Kidney epithelial cell (primary cell): Measurements from ENCODE around the gene TMEM229B. TPM values are rescaled to one million over a fixed set of nuclear protein-coding genes. Genes with fewer than 3 reads are reported as not detected.

Source experiments
- DNase-seq: peaks from one replicate; pipeline ENCODE4 v3.0.0-alpha.2; 2010; ENCODE audit warnings: low read depth
- H3K27me3 ChIP-seq: 2 replicates; pipeline ENCODE4 v1.6.0; 2011; ENCODE audit warnings: low read length; ENCODE audit not compliant: control insufficient read depth, insufficient read depth
- H3K36me3 ChIP-seq: 2 replicates; pipeline ENCODE4 v1.5.1; 2011; ENCODE audit warnings: low read length; ENCODE audit not compliant: control insufficient read depth, insufficient read depth
- H3K4me3 ChIP-seq: 2 replicates; pipeline ENCODE4 v1.5.1; 2011; ENCODE audit warnings: low read depth, mild to moderate bottlenecking, control low read depth, low read length
- total RNA-seq: library from RNA; depleted of rRNA; stranded (reverse); fragments of >200 nt; gene quantifications from 2 replicates; pipeline ENCODE4 v1.2.3, GENCODE V29; 2015
- TF ChIP-seq, protein P1 (sequence below): IDR thresholded peaks from 2 replicates; pipeline ENCODE4 v1.5.1; 2011; ENCODE audit warnings: mild to moderate bottlenecking, moderate library complexity, low read length, control low read depth, inconsistent platforms; ENCODE audit not compliant: insufficient read depth, poor library complexity, severe bottlenecking

The TMEM229B gene
- total RNA-seq, 1 donor from 2014 or later: 0.21 TPM

GRCh38 chr14:67474366-67474765, 14.2 kb downstream of the TMEM229B start:
- Histone ChIP-seq H3K36me3 (no peaks in the 10 kb centered on the region), H3K4me3 (no peak overlapping the region), H3K27me3 (no peaks in the 10 kb centered on the region)
- TF ChIP-seq, protein P1, sequence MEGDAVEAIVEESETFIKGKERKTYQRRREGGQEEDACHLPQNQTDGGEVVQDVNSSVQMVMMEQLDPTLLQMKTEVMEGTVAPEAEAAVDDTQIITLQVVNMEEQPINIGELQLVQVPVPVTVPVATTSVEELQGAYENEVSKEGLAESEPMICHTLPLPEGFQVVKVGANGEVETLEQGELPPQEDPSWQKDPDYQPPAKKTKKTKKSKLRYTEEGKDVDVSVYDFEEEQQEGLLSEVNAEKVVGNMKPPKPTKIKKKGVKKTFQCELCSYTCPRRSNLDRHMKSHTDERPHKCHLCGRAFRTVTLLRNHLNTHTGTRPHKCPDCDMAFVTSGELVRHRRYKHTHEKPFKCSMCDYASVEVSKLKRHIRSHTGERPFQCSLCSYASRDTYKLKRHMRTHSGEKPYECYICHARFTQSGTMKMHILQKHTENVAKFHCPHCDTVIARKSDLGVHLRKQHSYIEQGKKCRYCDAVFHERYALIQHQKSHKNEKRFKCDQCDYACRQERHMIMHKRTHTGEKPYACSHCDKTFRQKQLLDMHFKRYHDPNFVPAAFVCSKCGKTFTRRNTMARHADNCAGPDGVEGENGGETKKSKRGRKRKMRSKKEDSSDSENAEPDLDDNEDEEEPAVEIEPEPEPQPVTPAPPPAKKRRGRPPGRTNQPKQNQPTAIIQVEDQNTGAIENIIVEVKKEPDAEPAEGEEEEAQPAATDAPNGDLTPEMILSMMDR: no peak
- no peak for DNase-seq

DNA sequence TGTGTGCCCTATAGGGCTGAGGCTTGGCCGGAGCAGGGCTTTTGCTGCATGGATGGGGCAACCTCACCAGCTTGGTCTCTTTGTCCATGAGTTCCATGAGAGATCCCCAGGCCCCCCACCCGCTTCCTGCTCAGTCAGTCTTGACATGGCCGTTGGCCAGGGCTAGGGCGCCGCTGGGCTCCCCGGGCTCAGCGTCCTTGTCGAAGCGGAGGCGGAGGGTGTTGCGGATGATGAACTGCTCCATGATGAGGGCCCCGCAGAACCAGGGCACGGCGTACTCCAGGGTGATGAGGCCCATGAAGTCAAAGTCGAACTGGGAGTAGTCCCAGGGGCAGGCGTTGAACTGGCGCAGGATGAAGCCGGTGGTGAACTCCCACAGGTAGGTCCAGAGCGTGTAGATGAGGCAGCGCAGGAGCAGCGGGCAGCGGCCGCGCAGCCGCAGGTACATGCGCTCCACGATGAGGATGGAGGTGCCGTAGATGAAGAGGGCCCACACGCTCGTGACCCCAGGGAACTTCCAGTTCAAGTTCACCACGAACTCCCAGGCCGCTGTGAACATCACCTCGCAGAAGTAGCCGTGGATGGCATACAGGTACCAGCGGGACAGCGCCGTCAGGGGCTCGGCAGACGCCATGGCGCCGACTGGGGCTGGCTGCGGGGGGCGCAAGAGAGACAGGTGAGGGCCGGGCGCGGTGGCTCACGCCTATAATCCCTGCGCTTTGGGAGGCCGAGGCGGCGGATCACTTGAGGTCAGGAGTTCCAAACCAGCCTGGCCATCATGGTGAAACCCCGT, 15.0 kb downstream of the TMEM229B start:
- TF ChIP-seq, protein P1: no peak
- Histone ChIP-seq H3K27me3 (no peaks in the 10 kb centered on the region), H3K36me3 (no peaks in the 10 kb centered on the region), H3K4me3 (no peak overlapping the region)
- DNase-seq: no peak

DNA sequence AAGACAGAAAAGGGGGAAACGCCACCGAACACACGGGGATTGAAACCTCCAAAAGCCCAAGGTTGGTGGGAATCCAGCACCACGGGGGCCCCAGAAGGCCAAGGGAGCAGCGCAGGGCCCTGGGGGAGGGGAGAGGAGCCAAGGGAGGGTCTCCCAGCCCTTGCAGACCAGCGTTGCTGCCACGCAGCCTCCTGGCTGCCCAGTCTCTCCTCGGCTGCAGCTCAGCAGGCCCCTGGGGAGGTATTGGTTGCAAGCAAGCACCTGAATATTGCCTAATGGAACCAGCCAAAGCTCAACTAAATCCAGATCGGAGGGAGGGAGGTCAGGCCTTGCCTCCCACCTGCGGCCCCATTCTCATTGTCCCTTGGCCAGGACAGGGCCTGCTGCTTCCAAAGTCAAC, 15.8 kb downstream of the TMEM229B start:
- no peaks in the 10 kb centered on the region for H3K27me3 ChIP-seq
- no peaks in the 10 kb centered on the region for H3K36me3 ChIP-seq
- no peak for DNase-seq
- TF ChIP-seq, protein P1: no peak
- H3K4me3 ChIP-seq: no peak overlapping the region

GRCh38 chr14:67469954-67470353, 18.6 kb downstream of the TMEM229B start:
- H3K27me3 ChIP-seq: no peaks in the 10 kb centered on the region
- TF ChIP-seq, protein P1: no peak
- H3K36me3 ChIP-seq: no peaks in the 10 kb centered on the region
- no peak overlapping the region for H3K4me3 ChIP-seq
- DNase-seq: no peak

GRCh38 chr14:67468378-67468730, 20.2 kb downstream of the TMEM229B start:
- DNase-seq: no peak
- TF ChIP-seq, protein P1: no peak

DNA sequence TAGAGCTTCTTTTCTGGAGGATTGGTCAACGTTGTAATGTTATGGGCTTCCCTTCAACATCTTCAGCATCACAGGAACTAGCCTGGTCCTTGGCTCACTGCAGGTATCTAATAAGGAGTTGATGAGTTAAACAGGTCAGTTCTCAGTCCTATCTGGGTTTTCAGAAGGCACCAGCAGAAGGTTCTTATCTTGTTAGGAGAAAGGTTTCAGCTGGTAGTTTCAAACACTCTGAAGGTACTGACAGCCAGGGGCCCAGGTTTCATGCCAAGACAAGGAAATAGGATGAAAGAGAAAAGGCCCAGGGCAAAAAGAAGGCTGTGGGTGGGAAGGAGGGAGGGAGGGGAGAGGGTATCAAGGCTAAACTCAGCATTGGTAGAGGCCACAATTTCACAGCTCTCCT, 21.4 kb downstream of the TMEM229B start:
- TF ChIP-seq, protein P1: no peak
- H3K27me3 ChIP-seq: no peaks in the 10 kb centered on the region
- DNase-seq: no peak
- no peaks in the 10 kb centered on the region for H3K36me3 ChIP-seq
- H3K4me3 ChIP-seq: no peak overlapping the region

More at GRCh38 chr14:67468378-67468730, 20.2 kb downstream of the TMEM229B start:
- Histone ChIP-seq H3K36me3 (no peaks in the 10 kb centered on the region), H3K4me3 (no peak overlapping the region), H3K27me3 (no peaks in the 10 kb centered on the region)
